Urinary bladder (tissue), 4 donors: Measurements from ENCODE around the gene BHLHE23. TPM values are rescaled to one million over a fixed set of nuclear protein-coding genes. Genes with fewer than 3 reads are reported as not detected.
"Not testable (repeated sequence)": the region's sequence is repeated elsewhere in the genome, so short reads cannot be mapped to it uniquely, and the experiment has no call there.

Experiments used
- DNase-seq: peaks from one replicate; pipeline ENCODE4 v3.0.0-alpha.2; 2015; ENCODE audit errors: extremely low spot score
- H3K27ac ChIP-seq: one replicate; pipeline ENCODE4 v1.5.1; 2013; ENCODE audit warnings: low read depth, mild to moderate bottlenecking, moderate library complexity
- H3K36me3 ChIP-seq: one replicate; pipeline ENCODE4 v1.6.1; 2013; ENCODE audit warnings: mild to moderate bottlenecking, moderate library complexity; ENCODE audit not compliant: insufficient read depth
- H3K4me1 ChIP-seq: one replicate; pipeline ENCODE4 v1.6.1; 2013; ENCODE audit warnings: mild to moderate bottlenecking, moderate library complexity; ENCODE audit not compliant: insufficient read depth
- H3K4me3 ChIP-seq: one replicate; pipeline ENCODE4 v1.5.1; 2013; ENCODE audit warnings: low read depth, low read length
- WGBS: extraction: QIAGEN DNeasy Blood & Tissue Kit; methylation state at CpG from one replicate; pipeline ENCODE4 v1.1.7; 2013; 5-methylcytosine and 5-hydroxymethylcytosine counted together
- polyA plus RNA-seq: library from polyadenylated mRNA; stranded (reverse); fragments of 200-250 nt; gene quantifications from one replicate; pipeline ENCODE4 v1.2.3, GENCODE V29; 2013
- total RNA-seq: library from RNA; depleted of rRNA; stranded (reverse); fragments of >200 nt; gene quantifications from one replicate; pipeline ENCODE4 v1.2.3, GENCODE V29; 2014
- donor health status: healthy with polysubstance abuse.
- donor health status: healthy.

Gene BHLHE23
- total and polyA plus RNA-seq, 2 donors: 0.26 TPM; not detected in 1

- H3K27ac ChIP-seq, H3K4me1 ChIP-seq, H3K36me3 ChIP-seq, DNase-seq, H3K4me3 ChIP-seq: not testable (repeated sequence)
- 85% methylated on average over 44 of the region's 44 CpGs for WGBS
Observed at GRCh38 chr20:63034710-63035602, 28.2 kb upstream of the BHLHE23 start.

- H3K27ac ChIP-seq: no peak overlapping the region
- no peak overlapping the region for H3K4me3 ChIP-seq
- WGBS: 69% methylated on average over 33 of the region's 33 CpGs
- H3K4me1 ChIP-seq: no peaks in the 10 kb centered on the region
- DNase-seq: no peak
- no peaks in the 10 kb centered on the region for H3K36me3 ChIP-seq
Observed at GRCh38 chr20:63033794-63034709, 27.3 kb upstream of the BHLHE23 start.

GRCh38 chr20:63032861-63033793 lies 26.4 kb upstream of the BHLHE23 start:
- H3K27ac ChIP-seq: no peak overlapping the region
- WGBS: 7% methylated on average over 34 of the region's 34 CpGs
- DNase-seq: no peak
- H3K36me3 ChIP-seq: no peaks in the 10 kb centered on the region
- H3K4me3 ChIP-seq: no peak overlapping the region
- no peaks in the 10 kb centered on the region for H3K4me1 ChIP-seq

- DNase-seq: no peak
- H3K27ac ChIP-seq: no peak overlapping the region
- H3K4me1 ChIP-seq: no peaks in the 10 kb centered on the region
- H3K4me3 ChIP-seq: no peak overlapping the region
- 50% methylated on average over 22 of the region's 22 CpGs for WGBS
- no peaks in the 10 kb centered on the region for H3K36me3 ChIP-seq
Observed at GRCh38 chr20:63032026-63032800, 25.4 kb upstream of the BHLHE23 start.

- 51% methylated on average over 24 of the region's 24 CpGs for WGBS
- no peaks in the 10 kb centered on the region for H3K4me1 ChIP-seq
- H3K27ac ChIP-seq: no peak overlapping the region
- no peak for DNase-seq
- no peak overlapping the region for H3K4me3 ChIP-seq
- H3K36me3 ChIP-seq: no peaks in the 10 kb centered on the region
Observed at GRCh38 chr20:63031251-63032014, 24.7 kb upstream of the BHLHE23 start.

GRCh38 chr20:63029358-63030121 lies 22.8 kb upstream of the BHLHE23 start:
- Histone ChIP-seq H3K36me3 (no peaks in the 10 kb centered on the region), H3K4me1 (no peaks in the 10 kb centered on the region), H3K27ac (no peak overlapping the region), H3K4me3 (no peak overlapping the region)
- no peak for DNase-seq
- 30% methylated on average over 37 of the region's 37 CpGs for WGBS

- WGBS: 11% methylated on average over 22 of the region's 22 CpGs
- H3K36me3 ChIP-seq: no peaks in the 10 kb centered on the region
- H3K27ac ChIP-seq: no peak overlapping the region
- H3K4me1 ChIP-seq: no peaks in the 10 kb centered on the region
- no peak for DNase-seq
- H3K4me3 ChIP-seq: no peak overlapping the region
Observed at GRCh38 chr20:63028461-63028921, 21.7 kb upstream of the BHLHE23 start.

- 3% methylated on average over 23 of the region's 23 CpGs for WGBS
- Histone ChIP-seq H3K27ac (no peak overlapping the region), H3K36me3 (no peaks in the 10 kb centered on the region), H3K4me1 (no peaks in the 10 kb centered on the region), H3K4me3 (no peak overlapping the region)
- DNase-seq: no peak
Observed at GRCh38 chr20:63027922-63028389, 21.2 kb upstream of the BHLHE23 start.

- no peak overlapping the region for H3K27ac ChIP-seq
- H3K4me3 ChIP-seq: no peak overlapping the region
- H3K4me1 ChIP-seq: no peaks in the 10 kb centered on the region
- WGBS: 37% methylated on average over 27 of the region's 27 CpGs
- DNase-seq: no peak
- H3K36me3 ChIP-seq: no peaks in the 10 kb centered on the region
Observed at GRCh38 chr20:63027221-63027921, 20.6 kb upstream of the BHLHE23 start.

- no peak overlapping the region for H3K4me3 ChIP-seq
- 54% methylated on average over 13 of the region's 13 CpGs for WGBS
- H3K36me3 ChIP-seq: no peaks in the 10 kb centered on the region
- no peak overlapping the region for H3K27ac ChIP-seq
- no peaks in the 10 kb centered on the region for H3K4me1 ChIP-seq
- DNase-seq: no peak
Observed at GRCh38 chr20:63026582-63027165, 19.9 kb upstream of the BHLHE23 start.
